Pancreas (tissue), 10 donors: ENCODE data around the gene CDH10. TPM values are rescaled to one million over a fixed set of nuclear protein-coding genes. Genes with fewer than 3 reads are reported as not detected.

Source experiments
- ATAC-seq, 4 donors: fragments of 200-7000 bp; cut with Tn5 transposase; one replicate each; pipeline versions ENCODE4 v1.8.0 to v1.9.1; 2020; ENCODE audit warnings: mild to moderate bottlenecking in 4 of 4, moderate library complexity in 4 of 4
- DNase-seq, 6 donors: peaks; one replicate each; pipeline ENCODE4 v3.0.0-alpha.2; 2020
- FAIRE-seq: peaks from 2 replicates; lab custom pipeline; 2012; peaks lifted over from hg19 to GRCh38; lab: Jason Lieb, UNC
- H3K27ac ChIP-seq, 4 donors: fragments of 200-600 bp; sonication (generic); 1 replicate in 3 of 4; 2 replicates in 1 of 4; pipeline versions ENCODE4 v1.5.0 to v1.8.0; 2020
- H3K27me3 ChIP-seq, 4 donors: fragments of 200-600 bp; one replicate each; pipeline ENCODE4 v1.8.0; 2021
- H3K36me3 ChIP-seq, 3 donors: fragments of 200-600 bp; sonication (generic) in 1 of 3; one replicate each; pipeline versions ENCODE4 v1.5.0 to v1.8.0; 2020 to 2021
- H3K4me1 ChIP-seq, 3 donors: fragments of 200-600 bp; one replicate each; pipeline ENCODE4 v1.8.0; 2021
- H3K4me3 ChIP-seq, 4 donors: fragments of 200-600 bp; sonication (generic) in 2 of 4; one replicate each; pipeline versions ENCODE4 v1.5.0 to v1.8.0; 2020 to 2021
- H3K9me3 ChIP-seq, 4 donors: fragments of 200-600 bp; one replicate each; pipeline ENCODE4 v1.8.0; 2021
- CTCF ChIP-seq, 4 donors: fragments of 200-600 bp; sonication (generic) in 3 of 4; IDR thresholded peaks; one replicate each; pipeline versions ENCODE4 v1.5.0 to v1.8.0; 2021; ENCODE audit warnings: antibody characterized with exemption in 4 of 4
- WGBS, 2 donors: extraction: QIAGEN DNeasy Blood & Tissue Kit; methylation state at CpG; one replicate each; pipeline ENCODE4 v1.1.7; 2013; 5-methylcytosine and 5-hydroxymethylcytosine counted together
- intact Hi-C, 3 donors: fragments of 100-400 bp; cut with DNase I; formaldehyde crosslinking; loops; one replicate each; pipeline versions ENCODE4 v1.11.1 to v1.14.2; 2022
- polyA plus RNA-seq, 2 donors: library from polyadenylated mRNA; stranded (reverse); fragments of 200-250 nt; gene quantifications; one replicate each; pipeline ENCODE4 v1.2.3, GENCODE V29; 2013
- total RNA-seq, 6 donors: library from RNA; stranded (reverse); fragmentation: NEBNext Ultra II Directional in 4 of 6; extraction: Animal tissue kit (Norgen Biotek cat#: 25700) in 4 of 6; gene quantifications; one replicate each; pipeline versions ENCODE4 v1.2.1 to v1.2.4, GENCODE V29; 2021 to 2023
- donor health status: healthy with polysubstance abuse.
- donor health status: DM: no; HTN: no; CAD: no; lungs with moderate emphysema.
- donor health status: DM: no; HTN: no; CAD: no.
- donor health status: control.
- donor health status: control.
- donor health status: Bipolar disorder and iron deficiency.
- donor health status: DM: yes; HTN: yes; CAD: no.
- donor health status: DM: no; HTN: no; CAD: no.
- donor health status: DM: no; HTN: no; CAD: no.
- donor health status: DM: yes; HTN: yes; CAD: no.

CDH10 gene
- total and polyA plus RNA-seq, 8 donors, result 0.14 to 2.9 (median 0.44) TPM

GRCh38 chr5:24629798-24630197 lies 15.0 kb downstream of the CDH10 start:
- no peak for ATAC-seq
- H3K27me3 ChIP-seq, result peaks cover 0 to 9% (median 3%) of the 10 kb centered on the region in 4 donors

GRCh38 chr5:24624872-24625271 lies 19.9 kb downstream of the CDH10 start:
- Histone ChIP-seq H3K4me1 (no peaks in the 10 kb centered on the region), H3K27me3 (peaks cover 0 to 3% (median 0%) of the 10 kb centered on the region in 4 donors), H3K36me3 (no peaks in the 10 kb centered on the region), H3K4me3 (no peak overlapping the region), H3K27ac (no peak overlapping the region), H3K9me3 (no peaks in the 10 kb centered on the region)
- intact Hi-C loops, result no loop called here
- FAIRE-seq (no peak), DNase-seq (no peak), ATAC-seq (no peak)
- no peak for TF ChIP-seq CTCF (IDR thresholded peaks at IDR 0.05)

More at GRCh38 chr5:24629798-24630197, 15.0 kb downstream of the CDH10 start:
- DNase-seq, result no peak
- 54 to 74% methylated on average over 1 of the region's 1 CpG for WGBS, 2 donors
- no peak overlapping the region for H3K27ac ChIP-seq
- no peak overlapping the region for H3K4me3 ChIP-seq
- H3K4me1 ChIP-seq, result no peaks in the 10 kb centered on the region
- H3K36me3 ChIP-seq, result no peaks in the 10 kb centered on the region
- no peaks in the 10 kb centered on the region for H3K9me3 ChIP-seq
- no peak for FAIRE-seq
- no peak for TF ChIP-seq CTCF (IDR thresholded peaks at IDR 0.05)
- intact Hi-C loops, result no loop called here

- Histone ChIP-seq H3K4me1 (no peaks in the 10 kb centered on the region), H3K36me3 (no peaks in the 10 kb centered on the region), H3K27me3 (peaks cover 0 to 3% (median 0%) of the 10 kb centered on the region in 4 donors), H3K9me3 (no peaks in the 10 kb centered on the region), H3K4me3 (no peak overlapping the region), H3K27ac (no peak overlapping the region)
- intact Hi-C loops, result no loop called here
- DNase-seq, result no peak
- FAIRE-seq, result no peak
- ATAC-seq, result no peak
- WGBS, 2 donors, result 26 to 35% methylated on average over 1 of the region's 1 CpG
- no peak for TF ChIP-seq CTCF (IDR thresholded peaks at IDR 0.05)
These were observed 21.2 kb downstream of the CDH10 start for GRCh38 chr5:24623624-24624023.

GRCh38 chr5:24623031-24623430 lies 21.7 kb downstream of the CDH10 start:
- H3K27ac ChIP-seq, result no peak overlapping the region
- ATAC-seq, result no peak
- intact Hi-C loops, result no loop called here
- H3K36me3 ChIP-seq, result no peaks in the 10 kb centered on the region
- TF ChIP-seq CTCF (IDR thresholded peaks at IDR 0.05), result no peak
- WGBS, 2 donors, result 52 to 59% methylated on average over 5 of the region's 5 CpGs
- no peaks in the 10 kb centered on the region for H3K4me1 ChIP-seq
- no peaks in the 10 kb centered on the region for H3K9me3 ChIP-seq
- no peak for FAIRE-seq
- H3K27me3 ChIP-seq, result peaks cover 0 to 3% (median 0%) of the 10 kb centered on the region in 4 donors
- DNase-seq, result no peak
- H3K4me3 ChIP-seq, result no peak overlapping the region

GRCh38 chr5:24621792-24622191 lies 23.0 kb downstream of the CDH10 start:
- no peak for FAIRE-seq

More at GRCh38 chr5:24621792-24622191, 23.0 kb downstream of the CDH10 start:
- no peak for TF ChIP-seq CTCF (IDR thresholded peaks at IDR 0.05)
- no peak overlapping the region for H3K4me3 ChIP-seq
- intact Hi-C loops, result no loop called here
- no peaks in the 10 kb centered on the region for H3K4me1 ChIP-seq
- H3K27ac ChIP-seq, result no peak overlapping the region
- H3K36me3 ChIP-seq, result no peaks in the 10 kb centered on the region
- no peaks in the 10 kb centered on the region for H3K27me3 ChIP-seq
- ATAC-seq (peak in 1 of 4 donors; percentile 56), DNase-seq (no peak)
- no peaks in the 10 kb centered on the region for H3K9me3 ChIP-seq
- 25 to 41% methylated on average over 6 of the region's 6 CpGs for WGBS, 2 donors
